Heart right ventricle (tissue), 16 donors: ENCODE data around the gene RIC1. TPM values are rescaled to one million over a fixed set of nuclear protein-coding genes. Genes with fewer than 3 reads are reported as not detected.
"Not testable (repeated sequence)": the region's sequence is repeated elsewhere in the genome, so short reads cannot be mapped to it uniquely, and the experiment has no call there.

Source experiments
- ATAC-seq, 8 donors: fragments of 200-7000 bp; cut with Tn5 transposase; one replicate each; pipeline ENCODE4 v1.9.1; 2020; ENCODE audit warnings: mild to moderate bottlenecking in 8 of 8, moderate library complexity in 8 of 8, moderate number of reproducible peaks in 1 of 8
- DNase-seq, 2 donors: peaks; one replicate each; pipeline ENCODE4 v3.0.0-alpha.2; 2020
- H3K27ac ChIP-seq, 10 donors: fragments of 200-600 bp; sonication (generic) in 2 of 10; one replicate each; pipeline versions ENCODE4 v1.5.0 to v1.8.0; 2020 to 2022; ENCODE audit warnings: mild to moderate bottlenecking in 3 of 10
- H3K27me3 ChIP-seq, 7 donors: fragments of 200-600 bp; one replicate each; pipeline ENCODE4 v1.8.0; 2021 to 2022; ENCODE audit warnings: mild to moderate bottlenecking in 2 of 7
- H3K36me3 ChIP-seq, 9 donors: fragments of 200-600 bp; sonication (generic) in 1 of 9; one replicate each; pipeline versions ENCODE4 v1.5.0 to v1.8.0; 2020 to 2022; ENCODE audit warnings: mild to moderate bottlenecking in 2 of 9
- H3K4me1 ChIP-seq, 9 donors: fragments of 200-600 bp; sonication (generic) in 1 of 9; one replicate each; pipeline versions ENCODE4 v1.5.0 to v1.8.0; 2020 to 2022; ENCODE audit warnings: mild to moderate bottlenecking in 4 of 9
- H3K4me3 ChIP-seq, 10 donors: fragments of 200-600 bp; sonication (generic) in 2 of 10; one replicate each; pipeline versions ENCODE4 v1.5.0 to v1.8.0; 2020 to 2022; ENCODE audit warnings: mild to moderate bottlenecking in 7 of 10, moderate library complexity in 2 of 10
- H3K9me3 ChIP-seq, 11 donors: fragments of 200-600 bp in 10 of 11; sonication (generic) in 2 of 11; one replicate each; pipeline versions ENCODE4 v1.5.0 to v1.8.0; 2013 to 2022; ENCODE audit warnings: mild to moderate bottlenecking in 2 of 11, control low read depth in 1 of 11, moderate library complexity in 1 of 11
- WGBS, 2 donors: extraction: QIAGEN DNeasy Blood & Tissue Kit; methylation state at CpG; one replicate each; pipeline ENCODE4 v1.1.7; 2013; ENCODE audit warnings: inconsistent platforms in 1 of 2; 5-methylcytosine and 5-hydroxymethylcytosine counted together
- intact Hi-C, 10 donors: fragments of 100-400 bp; cut with DNase I; formaldehyde crosslinking; loops; one replicate each; pipeline versions ENCODE4 v1.11.1 to v1.14.2; 2022
- long read RNA-seq, 3 donors: library from polyadenylated mRNA; unstranded; transcript quantifications; one replicate each; pipeline ENCODE4 v2.0.0, GENCODE V29; 2020 to 2021
- polyA plus RNA-seq, 2 donors: library from polyadenylated mRNA; stranded (reverse); fragments of 200-250 nt; gene quantifications; one replicate each; pipeline ENCODE4 v1.2.3, GENCODE V29; 2013
- total RNA-seq, 10 donors: library from RNA; stranded (reverse); fragmentation: NEBNext Ultra II Directional in 3 of 10; extraction: Animal tissue kit (Norgen Biotek cat#: 25700) in 3 of 10; gene quantifications; one replicate each; pipeline versions ENCODE4 v1.2.1 to v1.2.4, GENCODE V29; 2021 to 2023
- TF ChIP-seq, protein P1 (sequence below), 9 donors: fragments of 200-600 bp; sonication (generic) in 2 of 9; IDR thresholded peaks; one replicate each; pipeline versions ENCODE4 v1.5.0 to v1.8.0; 2021 to 2022; ENCODE audit warnings: antibody characterized with exemption in 9 of 9, mild to moderate bottlenecking in 5 of 9, moderate library complexity in 1 of 9
- donor health status: Arrhythmogenic right ventricular cardiomyopathy.
- donor health status: ischemic (EF 13 %, LVEDD 7.1; RV severe dilation, severe dysfunction).
- donor health status: healthy with polysubstance abuse.
- donor health status: DM: no; HTN: yes; CAD: no.
- donor health status: DM: no; HTN: no; CAD: no.
- donor health status: ischemic (EF 25% LVEDD 6.9; RV normal size, moderate dysfunction).
- donor health status: ischemic (EF 25% LVEDD 5.7; RV mildly dilated, moderate dysfunction).
- donor health status: healthy.
- donor health status: DM: yes; HTN: yes; CAD: no.
- donor health status: Ischemic cardiomyopathy.
- donor health status: ischemic (EF 35%, LVEDD 5.7; RV mildly dilated, moderate dysfunction).
- donor health status: nonischemic (EF 11% LVEDD 7.7; RV severe dilation, severe dysfunction).
- donor health status: DM: yes; HTN: yes; CAD: no.
- donor health status: PGD.
- donor health status: ischemic (EF 29% LVEDD 5.4; RV normal size, mild dysfunction).
- donor health status: nonischemic (EF 23%, LVEDD 6.1; RV moderate dilation, normal function).

Gene RIC1, protein sequence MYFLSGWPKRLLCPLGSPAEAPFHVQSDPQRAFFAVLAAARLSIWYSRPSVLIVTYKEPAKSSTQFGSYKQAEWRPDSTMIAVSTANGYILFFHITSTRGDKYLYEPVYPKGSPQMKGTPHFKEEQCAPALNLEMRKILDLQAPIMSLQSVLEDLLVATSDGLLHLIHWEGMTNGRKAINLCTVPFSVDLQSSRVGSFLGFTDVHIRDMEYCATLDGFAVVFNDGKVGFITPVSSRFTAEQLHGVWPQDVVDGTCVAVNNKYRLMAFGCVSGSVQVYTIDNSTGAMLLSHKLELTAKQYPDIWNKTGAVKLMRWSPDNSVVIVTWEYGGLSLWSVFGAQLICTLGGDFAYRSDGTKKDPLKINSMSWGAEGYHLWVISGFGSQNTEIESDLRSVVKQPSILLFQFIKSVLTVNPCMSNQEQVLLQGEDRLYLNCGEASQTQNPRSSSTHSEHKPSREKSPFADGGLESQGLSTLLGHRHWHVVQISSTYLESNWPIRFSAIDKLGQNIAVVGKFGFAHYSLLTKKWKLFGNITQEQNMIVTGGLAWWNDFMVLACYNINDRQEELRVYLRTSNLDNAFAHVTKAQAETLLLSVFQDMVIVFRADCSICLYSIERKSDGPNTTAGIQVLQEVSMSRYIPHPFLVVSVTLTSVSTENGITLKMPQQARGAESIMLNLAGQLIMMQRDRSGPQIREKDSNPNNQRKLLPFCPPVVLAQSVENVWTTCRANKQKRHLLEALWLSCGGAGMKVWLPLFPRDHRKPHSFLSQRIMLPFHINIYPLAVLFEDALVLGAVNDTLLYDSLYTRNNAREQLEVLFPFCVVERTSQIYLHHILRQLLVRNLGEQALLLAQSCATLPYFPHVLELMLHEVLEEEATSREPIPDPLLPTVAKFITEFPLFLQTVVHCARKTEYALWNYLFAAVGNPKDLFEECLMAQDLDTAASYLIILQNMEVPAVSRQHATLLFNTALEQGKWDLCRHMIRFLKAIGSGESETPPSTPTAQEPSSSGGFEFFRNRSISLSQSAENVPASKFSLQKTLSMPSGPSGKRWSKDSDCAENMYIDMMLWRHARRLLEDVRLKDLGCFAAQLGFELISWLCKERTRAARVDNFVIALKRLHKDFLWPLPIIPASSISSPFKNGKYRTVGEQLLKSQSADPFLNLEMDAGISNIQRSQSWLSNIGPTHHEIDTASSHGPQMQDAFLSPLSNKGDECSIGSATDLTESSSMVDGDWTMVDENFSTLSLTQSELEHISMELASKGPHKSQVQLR (N-terminal part only)
- total RNA-seq (10 to 100 TPM in 2 of 10 donors, 1 to 10 TPM in 8; 7.8 to 13.8 (median 8.5) TPM), polyA plus RNA-seq (1 to 10 TPM; 2.5 to 3.7 TPM)
- long read RNA-seq, donor 1, partial matches to known transcripts, result 6 of 7 reads
- long read RNA-seq, donor 1, other reads (novel, unspliced or antisense), result 1 of 7 reads
- long read RNA-seq, donor 2, full-length matches to known transcripts, result 3 of 9 reads
- long read RNA-seq, donor 2, partial matches to known transcripts, result 4 of 9 reads
- long read RNA-seq, donor 2, other reads (novel, unspliced or antisense), result 2 of 9 reads
- long read RNA-seq, donor 3, partial matches to known transcripts, result 6 of 7 reads
- long read RNA-seq, donor 3, other reads (novel, unspliced or antisense), result 1 of 7 reads

DNA sequence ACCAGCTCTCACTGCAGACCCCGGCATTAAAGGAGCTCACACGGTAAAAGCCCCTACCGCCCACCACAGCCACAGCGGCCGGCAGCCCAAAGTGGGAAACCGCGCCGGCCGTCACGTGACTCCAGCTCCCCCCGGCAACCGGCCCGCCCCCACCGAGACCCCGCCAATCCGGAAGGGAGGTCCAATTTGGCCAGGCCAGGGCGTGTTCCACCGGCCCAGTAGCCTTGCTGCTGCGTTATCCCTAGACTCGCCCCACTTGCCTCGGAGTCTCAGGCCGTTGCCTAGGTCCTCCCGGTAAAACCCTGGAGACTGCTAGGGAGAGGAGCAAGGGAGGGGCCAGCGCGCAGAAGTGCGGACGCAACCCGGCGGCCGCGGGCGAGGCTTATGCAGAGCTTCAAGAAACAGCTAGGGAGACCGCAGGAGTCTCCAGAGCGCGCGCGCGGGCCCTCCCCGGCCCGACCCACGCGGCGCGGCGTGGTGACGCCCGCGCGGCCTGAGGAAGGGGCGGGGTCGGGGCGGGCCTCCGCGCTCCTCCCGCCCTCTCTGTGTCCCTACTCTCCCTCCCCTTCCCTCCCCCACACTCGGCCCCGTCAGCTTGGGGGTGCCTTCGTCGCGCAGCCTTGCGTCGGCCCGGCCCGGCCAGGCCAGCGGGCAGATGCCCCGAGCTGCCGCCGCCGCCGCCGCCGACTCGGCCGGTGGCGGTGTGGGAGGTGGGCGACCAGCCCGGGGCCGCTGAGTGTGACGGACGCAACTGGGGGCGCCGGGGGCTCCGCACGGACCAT is at the start of gene RIC1:
RIC1 (plus strand) TSS at position 578 of the 782 bp plus-strand sequence; CDS start at position 781, 203 bp downstream.
- peak; percentile 92 to 93 for DNase-seq
- H3K27ac ChIP-seq, result peak within 1 kb of the TSS; percentile 94 to 100 (median 97)
- H3K4me3 ChIP-seq, result peak within 1 kb of the TSS; percentile 89 to 100 (median 94)
- TF ChIP-seq, protein P1, sequence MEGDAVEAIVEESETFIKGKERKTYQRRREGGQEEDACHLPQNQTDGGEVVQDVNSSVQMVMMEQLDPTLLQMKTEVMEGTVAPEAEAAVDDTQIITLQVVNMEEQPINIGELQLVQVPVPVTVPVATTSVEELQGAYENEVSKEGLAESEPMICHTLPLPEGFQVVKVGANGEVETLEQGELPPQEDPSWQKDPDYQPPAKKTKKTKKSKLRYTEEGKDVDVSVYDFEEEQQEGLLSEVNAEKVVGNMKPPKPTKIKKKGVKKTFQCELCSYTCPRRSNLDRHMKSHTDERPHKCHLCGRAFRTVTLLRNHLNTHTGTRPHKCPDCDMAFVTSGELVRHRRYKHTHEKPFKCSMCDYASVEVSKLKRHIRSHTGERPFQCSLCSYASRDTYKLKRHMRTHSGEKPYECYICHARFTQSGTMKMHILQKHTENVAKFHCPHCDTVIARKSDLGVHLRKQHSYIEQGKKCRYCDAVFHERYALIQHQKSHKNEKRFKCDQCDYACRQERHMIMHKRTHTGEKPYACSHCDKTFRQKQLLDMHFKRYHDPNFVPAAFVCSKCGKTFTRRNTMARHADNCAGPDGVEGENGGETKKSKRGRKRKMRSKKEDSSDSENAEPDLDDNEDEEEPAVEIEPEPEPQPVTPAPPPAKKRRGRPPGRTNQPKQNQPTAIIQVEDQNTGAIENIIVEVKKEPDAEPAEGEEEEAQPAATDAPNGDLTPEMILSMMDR (IDR thresholded peaks at IDR 0.05), result peak in 5 of 9 donors; percentile 5 to 26 (median 22)
- ATAC-seq, result peak; percentile 93 to 98 (median 96)
- intact Hi-C loops, result loop anchor here in 2 of 10 donors (5.0 to 10.0 kb wide), 2 partner anchors 206 to 641 kb away; partner anchors contain the start of genes ERMP1 (in 1 of the 2) and JAK2 (in 1 of the 2)
- H3K36me3 ChIP-seq, result no peaks in the 10 kb centered on the region
- WGBS, 2 donors, result 0 to 1% methylated on average over 69 to 84 of the region's 84 CpGs
- no peaks in the 10 kb centered on the region for H3K27me3 ChIP-seq
- peaks cover 0 to 77% (median 47%) of the 10 kb centered on the region in 9 donors for H3K4me1 ChIP-seq
- H3K9me3 ChIP-seq, result no peaks in the 10 kb centered on the region

DNA sequence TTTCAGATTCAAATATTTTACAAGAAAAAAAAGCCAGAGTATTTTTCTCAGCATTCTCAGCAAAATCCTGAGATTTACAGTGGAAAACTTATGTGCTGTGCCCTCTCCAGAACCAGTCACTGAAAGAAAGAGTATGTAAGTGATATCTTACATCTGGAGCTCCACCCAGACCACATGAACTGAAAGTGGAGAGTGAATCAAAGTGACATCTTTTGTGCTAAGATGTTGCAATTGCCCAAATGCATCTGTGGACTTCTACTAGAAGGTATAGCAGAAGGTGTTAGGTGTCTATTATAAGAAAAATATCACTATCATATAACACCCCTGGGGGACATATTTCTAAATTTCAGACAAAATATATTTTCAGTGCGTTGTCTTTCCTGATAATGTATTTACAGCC is 49.0 kb upstream of the RIC1 start:
- ATAC-seq (no peak), DNase-seq (no peak)
- intact Hi-C loops, result loop anchor here in 3 of 10 donors (5.0 to 10.0 kb wide), 3 partner anchors 65 to 123 kb away; partner anchors contain the start of gene PDCD1LG2 (in 1 of the 3)
- no peak overlapping the region for H3K4me3 ChIP-seq
- H3K27me3 ChIP-seq, result no peaks in the 10 kb centered on the region
- 89 to 90% methylated on average over 1 of the region's 1 CpG for WGBS, 2 donors
- H3K36me3 ChIP-seq, result no peaks in the 10 kb centered on the region
- H3K9me3 ChIP-seq, result peaks cover 0 to 3% (median 0%) of the 10 kb centered on the region in 11 donors
- peaks cover 0 to 26% (median 13%) of the 10 kb centered on the region in 9 donors for H3K4me1 ChIP-seq
- TF ChIP-seq, protein P1 (IDR thresholded peaks at IDR 0.05), result no peak
- no peak overlapping the region for H3K27ac ChIP-seq

DNA sequence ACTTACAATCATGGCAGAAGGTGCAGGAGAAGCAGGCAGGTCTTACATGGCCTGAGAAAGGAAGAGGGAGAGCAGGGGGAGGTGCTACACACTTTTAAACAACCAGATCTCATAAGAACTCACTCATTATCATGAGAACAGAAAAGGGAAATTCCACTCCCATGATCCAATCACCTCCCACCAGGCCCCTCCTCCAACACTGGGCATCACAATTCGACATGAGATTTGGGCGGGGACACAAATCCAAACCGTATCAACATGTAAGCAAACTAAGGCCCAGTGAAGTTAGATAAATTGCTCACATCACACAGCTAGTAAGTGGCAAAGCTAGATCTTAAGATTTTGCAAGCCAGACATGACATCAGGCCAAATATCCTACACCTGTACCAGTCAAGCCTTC is 48.3 kb upstream of the RIC1 start:
- ATAC-seq (no peak), DNase-seq (no peak)
- Histone ChIP-seq H3K36me3 (no peaks in the 10 kb centered on the region), H3K4me1 (peaks cover 0 to 26% (median 13%) of the 10 kb centered on the region in 9 donors), H3K9me3 (peaks cover 0 to 3% (median 0%) of the 10 kb centered on the region in 11 donors), H3K4me3 (no peak overlapping the region), H3K27me3 (no peaks in the 10 kb centered on the region), H3K27ac (no peak overlapping the region)
- WGBS, 2 donors, result 89% methylated on average over 3 of the region's 3 CpGs
- intact Hi-C loops, result loop anchor here in 2 of 10 donors (5.0 kb wide), 2 partner anchors 78 to 123 kb away; no protein-coding TSS in a partner anchor
- TF ChIP-seq, protein P1 (IDR thresholded peaks at IDR 0.05), result no peak

DNA sequence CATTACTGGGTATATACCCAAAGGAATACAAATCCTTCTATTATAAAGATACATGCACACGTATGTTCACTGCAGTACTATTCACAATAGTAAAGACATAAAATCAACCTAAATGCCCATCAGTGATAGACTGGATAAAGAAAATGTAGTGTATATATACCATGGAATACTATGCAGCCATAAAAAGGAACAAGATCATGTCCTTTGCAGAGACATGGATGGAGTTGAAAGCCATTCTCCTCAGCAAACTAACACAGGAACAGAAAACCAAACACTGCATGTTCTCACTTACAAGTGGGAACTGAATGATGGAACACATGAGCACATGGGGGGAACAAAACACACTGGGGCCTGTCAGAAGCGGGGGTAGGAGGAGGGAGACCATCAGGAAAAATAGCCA is 47.2 kb upstream of the RIC1 start:
- H3K36me3 ChIP-seq, H3K9me3 ChIP-seq, H3K4me3 ChIP-seq, ATAC-seq, H3K27ac ChIP-seq, H3K27me3 ChIP-seq, DNase-seq: not testable (repeated sequence)
- H3K4me1 ChIP-seq, result peaks cover 0 to 26% (median 13%) of the 10 kb centered on the region in 9 donors
- 99 to 100% methylated on average over 2 of the region's 2 CpGs for WGBS, 2 donors
- intact Hi-C loops, result loop anchor here in 2 of 10 donors (5.0 kb wide), 2 partner anchors 79 to 124 kb away; no protein-coding TSS in a partner anchor
